Lung (tissue), 4 donors: Measurements from ENCODE around the gene ACP1. TPM values are rescaled to one million over a fixed set of nuclear protein-coding genes. Genes with fewer than 3 reads are reported as not detected.

ENCODE experiments used
- polyA plus RNA-seq, 2 donors: library from polyadenylated mRNA; stranded (reverse); fragments of 200-250 nt; gene quantifications; one replicate each; pipeline ENCODE4 v1.2.1, GENCODE V29; 2013
- total RNA-seq, 2 donors: library from RNA; depleted of rRNA in 1 of 2; stranded (reverse); fragments of >200 nt in 1 of 2; gene quantifications; one replicate each; pipeline ENCODE4 v1.2.1, GENCODE V29; 2014 to 2021
- donor health status: Bipolar disorder and iron deficiency.
- donor health status: healthy.
- donor health status: DM: yes; HTN: yes; CAD: no.

Gene ACP1
- total and polyA plus RNA-seq, 4 donors: 66.0 to 136 (median 75.0) TPM

Other genes starting within 250 kb of the ACP1 start
- 1 to 10 TPM; 3.0 to 9.7 TPM for gene FAM110C, start 218.4 kb upstream of the ACP1 start, total RNA-seq
- gene FAM110C, start 218.4 kb upstream of the ACP1 start, polyA plus RNA-seq: 1 to 10 TPM; 2.8 to 3.3 TPM
- 100 to 1,000 TPM in 1 of 2 donors, 10 to 100 TPM in 1; 42.7 to 121 TPM for gene SH3YL1, start 915 bp upstream of the ACP1 start, total RNA-seq
- 10 to 100 TPM; 35.1 to 65.8 TPM for gene SH3YL1, start 915 bp upstream of the ACP1 start, polyA plus RNA-seq
- gene ALKAL2, start 23.1 kb downstream of the ACP1 start, total RNA-seq: 10 to 100 TPM; 17.5 to 20.7 TPM
- 10 to 100 TPM; 13.4 to 31.3 TPM for gene ALKAL2, start 23.1 kb downstream of the ACP1 start, polyA plus RNA-seq